Left colon (tissue), 2 donors: ENCODE measurements around the gene IGFBP7. TPM values are rescaled to one million over a fixed set of nuclear protein-coding genes. Genes with fewer than 3 reads are reported as not detected.
"Not testable (repeated sequence)": the region's sequence is repeated elsewhere in the genome, so short reads cannot be mapped to it uniquely, and the experiment has no call there.

ENCODE experiments used
- ATAC-seq: fragments of 200-7000 bp; cut with Tn5 transposase; one replicate; pipeline ENCODE4 v1.9.1; 2020; ENCODE audit warnings: mild to moderate bottlenecking, moderate library complexity
- DNase-seq, 2 donors: peaks; one replicate each; pipeline ENCODE4 v3.0.0-alpha.2; 2020
- intact Hi-C, 2 donors: fragments of 100-400 bp; cut with DNase I in 1 of 2; cut with micrococcal nuclease in 1 of 2; formaldehyde crosslinking; loops; one replicate each; pipeline versions ENCODE4 v1.11.2 to v1.14.0; 2022; cut with DNase I, micrococcal nuclease
- total RNA-seq, 2 donors: library from RNA; stranded (reverse); fragmentation: NEBNext Ultra II Directional; extraction: Animal tissue kit (Norgen Biotek cat#: 25700); gene quantifications; one replicate each; pipeline ENCODE4 v1.2.1, GENCODE V29; 2021
- donor health status: DM: no; HTN: no; CAD: no.
- donor health status: DM: yes; HTN: yes; CAD: no.

The IGFBP7 gene
- total RNA-seq, 2 donors from 2014 or later: 55.3 to 98.0 TPM

GRCh38 chr4:57080781-57081650 lies 29.2 kb downstream of the IGFBP7 start:
- intact Hi-C loops: no loop called here

GRCh38 chr4:57078685-57079521 lies 31.3 kb downstream of the IGFBP7 start:
- intact Hi-C loops: no loop called here
- no peak for DNase-seq
- no peak for ATAC-seq

More at GRCh38 chr4:57080781-57081650, 29.2 kb downstream of the IGFBP7 start:
- DNase-seq (no peak), ATAC-seq (no peak)

- ATAC-seq (no peak), DNase-seq (no peak)
- intact Hi-C loops: no loop called here
Observed at GRCh38 chr4:57077550-57078343, 32.4 kb downstream of the IGFBP7 start.

- ATAC-seq (no peak), DNase-seq (no peak)
- intact Hi-C loops: no loop called here
Observed at GRCh38 chr4:57076646-57077045, 33.5 kb downstream of the IGFBP7 start.

GRCh38 chr4:57075367-57075766 lies 34.8 kb downstream of the IGFBP7 start:
- intact Hi-C loops: no loop called here
- DNase-seq (no peak), ATAC-seq (no peak)

- intact Hi-C loops: no loop called here
- no peak for DNase-seq
- ATAC-seq: no peak
Observed at GRCh38 chr4:57074744-57075143, 35.4 kb downstream of the IGFBP7 start.

GRCh38 chr4:57073559-57073958 lies 36.6 kb downstream of the IGFBP7 start:
- DNase-seq (no peak), ATAC-seq (no peak)
- intact Hi-C loops: no loop called here

GRCh38 chr4:57071326-57071725 lies 38.9 kb downstream of the IGFBP7 start:
- DNase-seq (no peak), ATAC-seq (no peak)
- intact Hi-C loops: no loop called here

GRCh38 chr4:57070461-57070860 lies 39.7 kb downstream of the IGFBP7 start:
- DNase-seq (no peak), ATAC-seq (no peak)
- intact Hi-C loops: no loop called here

- intact Hi-C loops: no loop called here
- DNase-seq: no peak
- no peak for ATAC-seq
Observed at GRCh38 chr4:57068237-57068981, 41.8 kb downstream of the IGFBP7 start.

GRCh38 chr4:57065730-57066482 lies 44.3 kb downstream of the IGFBP7 start:
- intact Hi-C loops: no loop called here
- DNase-seq (no peak), ATAC-seq (no peak)

- ATAC-seq (no peak), DNase-seq (peak in 1 of 2 donors; percentile 27)
Observed at GRCh38 chr4:57064811-57065711, 45.1 kb downstream of the IGFBP7 start.

GRCh38 chr4:57064120-57064519 lies 46.1 kb downstream of the IGFBP7 start:
- no peak for ATAC-seq
- no peak for DNase-seq
- intact Hi-C loops: no loop called here

More at GRCh38 chr4:57064811-57065711, 45.1 kb downstream of the IGFBP7 start:
- intact Hi-C loops: no loop called here

- ATAC-seq (no peak), DNase-seq (no peak)
- intact Hi-C loops: no loop called here
Observed at GRCh38 chr4:57063518-57063917, 46.7 kb downstream of the IGFBP7 start.

- intact Hi-C loops: no loop called here
- ATAC-seq (no peak), DNase-seq (no peak)
Observed at GRCh38 chr4:57061395-57061794, 48.8 kb downstream of the IGFBP7 start.

- intact Hi-C loops, DNase-seq: not testable (repeated sequence)
Observed at GRCh38 chr4:57060717-57061067, 49.5 kb downstream of the IGFBP7 start.

More at GRCh38 chr4:57060717-57061067, 49.5 kb downstream of the IGFBP7 start:
- not testable (repeated sequence) for ATAC-seq
